Measurements from ENCODE around the gene GRM8. TPM values are rescaled to one million over a fixed set of nuclear protein-coding genes. Genes with fewer than 3 reads are reported as not detected.

GRM8 gene
- total and polyA plus RNA-seq, 10 of the 15 experiments (the other 5 are each of a cell fraction or from before 2014, with no cell fraction given) = 0.33 to 7.1 (median 0.45) TPM; not detected in 2

DNA sequence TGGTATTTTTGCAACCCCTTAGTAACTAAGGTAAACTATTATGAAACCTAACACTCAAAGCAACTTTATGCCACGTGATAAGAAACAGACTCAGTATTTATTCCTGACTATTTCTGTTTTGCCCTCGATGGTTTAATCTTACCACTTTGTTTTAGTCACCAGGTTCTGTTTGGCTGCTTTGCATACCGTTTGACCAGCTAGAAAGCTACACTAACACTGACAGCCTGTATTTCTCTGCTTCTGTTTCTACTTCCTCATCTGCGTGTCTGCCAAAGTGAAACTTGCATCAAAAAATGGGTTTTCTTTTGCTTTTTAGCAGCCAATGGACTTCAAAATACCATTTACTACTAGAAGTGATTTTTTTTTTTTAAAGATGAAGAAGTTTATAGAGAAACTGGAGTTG is 802.5 kb downstream of the GRM8 start:
- Histone ChIP-seq H3K27ac (ENCODE audit: control insufficient read depth, insufficient read depth) (peak overlapping the region; percentile 89), H3K9me3 (replicated peaks; ENCODE audit: control insufficient read depth, insufficient read depth, low read length) (peaks cover 12% of the 10 kb centered on the region), H4K20me1 (ENCODE audit: control insufficient read depth, insufficient read depth) (no peaks in the 10 kb centered on the region), H3K36me3 (ENCODE audit: control insufficient read depth in 2 of 2, insufficient read depth in 2 of 2, low read length in 1 of 2) (no peaks in the 10 kb centered on the region), H3K79me2 (ENCODE audit: control insufficient read depth, insufficient read depth, low read length) (no peaks in the 10 kb centered on the region), H3K4me2 (ENCODE audit: control insufficient read depth, insufficient read depth) (peak overlapping the region; percentile 86), H3K4me3 (peak overlapping the region; percentile 23; the same call in 1 of the 2 replicates), H3K27me3 (replicated peaks in 1 of 2; ENCODE audit: control insufficient read depth in 2 of 2, insufficient read depth in 2 of 2, low read length in 1 of 2) (no peaks in the 10 kb centered on the region), H2AFZ (ENCODE audit: control insufficient read depth, low read depth, low read length) (peak overlapping the region; percentile 81), H3K9ac (ENCODE audit: control insufficient read depth, insufficient read depth, low read length) (peak overlapping the region; percentile 36), H3K4me1 (ENCODE audit: control insufficient read depth, insufficient read depth, low read length) (peaks cover 28% of the 10 kb centered on the region)
- CTCF ChIA-PET = interaction anchor here (0.6 to 1.3 kb wide), 3 partner anchors 10 to 39 kb away, joined by 3 to 5 read pairs (median 3); no protein-coding TSS in a partner anchor
- 0% methylated on average over 4 of the region's 4 CpGs for WGBS (ENCODE audit: insufficient coverage, insufficient replicate concordance, low lambda C conversion rate, missing lambda C conversion rate)
- DNase-seq (ENCODE audit: low read depth, low spot score) (peak; percentile 75), FAIRE-seq (peak; percentile 88), ATAC-seq (peak; percentile 96)
- BruUV-seq (replicated peaks) = no TSS peak
- RAD21 ChIA-PET (ENCODE audit: unreplicated experiment) = interaction anchor here (0.8 to 4.0 kb wide), 18 partner anchors 9 to 353 kb away, joined by 3 to 35 read pairs (median 4); no protein-coding TSS in a partner anchor
- POLR2A ChIA-PET = interaction anchor here (0.9 to 2.6 kb wide), 4 partner anchors 87 to 251 kb away, joined by 3 to 10 read pairs (median 6); no protein-coding TSS in a partner anchor
- SMC1A ChIA-PET (ENCODE audit: uncharacterized antibody, unreplicated experiment) = interaction anchor here (0.6 to 6.2 kb wide), 30 partner anchors 11 to 797 kb away, joined by 3 to 34 read pairs (median 4); no protein-coding TSS in a partner anchor
- in situ Hi-C loops (cut with MboI) = no loop called here
- intact Hi-C loops (cut with micrococcal nuclease; ENCODE audit: unreplicated experiment) = loop anchor here (1.0 to 2.0 kb wide), 2 partner anchors 209 to 251 kb away; no protein-coding TSS in a partner anchor
- no peak for TF ChIP-seq SUZ12 (IDR thresholded peaks at IDR 0.05; ENCODE audit: unreplicated experiment)
- no peak for TF ChIP-seq IRF4 (IDR thresholded peaks at IDR 0.05; ENCODE audit: low read depth, low read length)
- TF ChIP-seq CBX5 (IDR thresholded peaks at IDR 0.05; ENCODE audit: low read depth) = peak; percentile 83; the same call in 1 of the 2 replicates
- no peak for TF ChIP-seq TCF12 (IDR thresholded peaks at IDR 0.05; ENCODE audit: low read depth, low read length)
- no peak for TF ChIP-seq CREM (IDR thresholded peaks at IDR 0.05; ENCODE audit: low read depth)
- no peak for TF ChIP-seq SUPT20H (IDR thresholded peaks at IDR 0.05; ENCODE audit: borderline replicate concordance, control insufficient read depth, low read depth, low read length)
- no peak for TF ChIP-seq LARP7 (IDR thresholded peaks at IDR 0.05)
- TF ChIP-seq STAT1 (conservative IDR thresholded peaks at IDR 0.05) = no peak
- TF ChIP-seq, protein P1, sequence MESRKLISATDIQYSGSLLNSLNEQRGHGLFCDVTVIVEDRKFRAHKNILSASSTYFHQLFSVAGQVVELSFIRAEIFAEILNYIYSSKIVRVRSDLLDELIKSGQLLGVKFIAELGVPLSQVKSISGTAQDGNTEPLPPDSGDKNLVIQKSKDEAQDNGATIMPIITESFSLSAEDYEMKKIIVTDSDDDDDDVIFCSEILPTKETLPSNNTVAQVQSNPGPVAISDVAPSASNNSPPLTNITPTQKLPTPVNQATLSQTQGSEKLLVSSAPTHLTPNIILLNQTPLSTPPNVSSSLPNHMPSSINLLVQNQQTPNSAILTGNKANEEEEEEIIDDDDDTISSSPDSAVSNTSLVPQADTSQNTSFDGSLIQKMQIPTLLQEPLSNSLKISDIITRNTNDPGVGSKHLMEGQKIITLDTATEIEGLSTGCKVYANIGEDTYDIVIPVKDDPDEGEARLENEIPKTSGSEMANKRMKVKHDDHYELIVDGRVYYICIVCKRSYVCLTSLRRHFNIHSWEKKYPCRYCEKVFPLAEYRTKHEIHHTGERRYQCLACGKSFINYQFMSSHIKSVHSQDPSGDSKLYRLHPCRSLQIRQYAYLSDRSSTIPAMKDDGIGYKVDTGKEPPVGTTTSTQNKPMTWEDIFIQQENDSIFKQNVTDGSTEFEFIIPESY (IDR thresholded peaks at IDR 0.05) = no peak
- TF ChIP-seq BRCA1 (IDR thresholded peaks at IDR 0.05; ENCODE audit: low read depth, low read length) = no peak
- TF ChIP-seq EED (IDR thresholded peaks at IDR 0.05; ENCODE audit: low read depth) = no peak
- TF ChIP-seq TAF1 (IDR thresholded peaks at IDR 0.05; ENCODE audit: borderline replicate concordance, low read depth, low read length) = no peak
- TF ChIP-seq, protein P2, sequence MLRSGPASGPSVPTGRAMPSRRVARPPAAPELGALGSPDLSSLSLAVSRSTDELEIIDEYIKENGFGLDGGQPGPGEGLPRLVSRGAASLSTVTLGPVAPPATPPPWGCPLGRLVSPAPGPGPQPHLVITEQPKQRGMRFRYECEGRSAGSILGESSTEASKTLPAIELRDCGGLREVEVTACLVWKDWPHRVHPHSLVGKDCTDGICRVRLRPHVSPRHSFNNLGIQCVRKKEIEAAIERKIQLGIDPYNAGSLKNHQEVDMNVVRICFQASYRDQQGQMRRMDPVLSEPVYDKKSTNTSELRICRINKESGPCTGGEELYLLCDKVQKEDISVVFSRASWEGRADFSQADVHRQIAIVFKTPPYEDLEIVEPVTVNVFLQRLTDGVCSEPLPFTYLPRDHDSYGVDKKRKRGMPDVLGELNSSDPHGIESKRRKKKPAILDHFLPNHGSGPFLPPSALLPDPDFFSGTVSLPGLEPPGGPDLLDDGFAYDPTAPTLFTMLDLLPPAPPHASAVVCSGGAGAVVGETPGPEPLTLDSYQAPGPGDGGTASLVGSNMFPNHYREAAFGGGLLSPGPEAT (IDR thresholded peaks at IDR 0.05; ENCODE audit: low read depth) = peak; percentile 57; the same call in 1 of the 2 replicates
- peak; percentile 67 to 69 for TF ChIP-seq BHLHE40 (IDR thresholded peaks at IDR 0.05; ENCODE audit: borderline replicate concordance in 1 of 2, low read depth in 2 of 2, low read length in 1 of 2)
- TF ChIP-seq SMC3 (IDR thresholded peaks at IDR 0.05; ENCODE audit: borderline replicate concordance, low read length) = no peak
- TF ChIP-seq, protein P3, sequence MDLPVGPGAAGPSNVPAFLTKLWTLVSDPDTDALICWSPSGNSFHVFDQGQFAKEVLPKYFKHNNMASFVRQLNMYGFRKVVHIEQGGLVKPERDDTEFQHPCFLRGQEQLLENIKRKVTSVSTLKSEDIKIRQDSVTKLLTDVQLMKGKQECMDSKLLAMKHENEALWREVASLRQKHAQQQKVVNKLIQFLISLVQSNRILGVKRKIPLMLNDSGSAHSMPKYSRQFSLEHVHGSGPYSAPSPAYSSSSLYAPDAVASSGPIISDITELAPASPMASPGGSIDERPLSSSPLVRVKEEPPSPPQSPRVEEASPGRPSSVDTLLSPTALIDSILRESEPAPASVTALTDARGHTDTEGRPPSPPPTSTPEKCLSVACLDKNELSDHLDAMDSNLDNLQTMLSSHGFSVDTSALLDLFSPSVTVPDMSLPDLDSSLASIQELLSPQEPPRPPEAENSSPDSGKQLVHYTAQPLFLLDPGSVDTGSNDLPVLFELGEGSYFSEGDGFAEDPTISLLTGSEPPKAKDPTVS (IDR thresholded peaks at IDR 0.05; ENCODE audit: low read depth, low read length) = no peak
- TF ChIP-seq CHD4 (IDR thresholded peaks at IDR 0.05) = no peak
- no peak for TF ChIP-seq ASH2L (IDR thresholded peaks at IDR 0.05; ENCODE audit: borderline replicate concordance, low read depth)
- TF ChIP-seq ZNF274 (IDR thresholded peaks at IDR 0.05; ENCODE audit: insufficient read depth, insufficient read length) = no peak
- TF ChIP-seq RUNX3 (IDR thresholded peaks at IDR 0.05; ENCODE audit: low read length) = peak; percentile 45; the same call in 1 of the 2 replicates

All from GM12878 (cell line).